NCI-H2227 (cell line): ENCODE measurements around the gene GAB4.
A peak's percentile ranks its signal among the peaks of the same experiment; 100 is the strongest.
"Not testable (repeated sequence)": the region's sequence is repeated elsewhere in the genome, so short reads cannot be mapped to it uniquely, and the experiment has no call there.

ENCODE experiments used
- DNase-seq: peaks from one replicate; lab custom pipeline; 2025; ENCODE audit not compliant: unreplicated experiment; lab: John Stamatoyannopoulos, UW

GAB4 gene

DNA sequence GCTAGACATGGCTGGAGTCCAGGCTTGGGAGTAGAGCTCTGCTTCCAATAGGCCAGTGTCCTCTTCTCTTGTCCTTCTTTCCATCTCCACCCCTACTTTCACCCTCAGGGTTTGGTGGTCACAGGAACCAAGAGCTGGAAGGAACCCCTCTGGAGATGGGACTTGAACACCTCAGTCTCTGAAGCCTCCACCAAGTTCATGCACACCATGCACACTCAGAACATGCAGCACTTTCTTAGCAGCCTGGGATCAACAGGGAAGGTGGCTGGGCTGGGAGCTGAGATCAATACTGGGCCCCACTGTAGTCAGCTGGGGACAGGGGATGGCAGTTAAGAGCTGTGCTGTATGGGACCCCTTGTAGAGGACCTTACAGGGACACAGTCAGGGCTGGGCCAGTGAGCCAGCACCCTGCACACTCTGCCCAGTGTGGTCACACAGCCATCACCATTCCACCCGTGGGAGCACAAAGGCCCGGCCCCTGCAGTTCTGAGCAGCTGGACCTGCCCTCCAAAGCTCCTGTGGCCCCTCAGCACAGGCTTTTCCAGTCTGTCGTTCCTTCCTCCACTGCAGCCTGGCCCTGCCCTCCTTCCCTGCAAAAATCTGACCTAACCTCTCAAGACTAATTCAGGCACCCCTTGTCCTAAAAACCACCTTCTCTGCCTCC is 47.7 kb downstream of the GAB4 start:
- no peak for DNase-seq

DNA sequence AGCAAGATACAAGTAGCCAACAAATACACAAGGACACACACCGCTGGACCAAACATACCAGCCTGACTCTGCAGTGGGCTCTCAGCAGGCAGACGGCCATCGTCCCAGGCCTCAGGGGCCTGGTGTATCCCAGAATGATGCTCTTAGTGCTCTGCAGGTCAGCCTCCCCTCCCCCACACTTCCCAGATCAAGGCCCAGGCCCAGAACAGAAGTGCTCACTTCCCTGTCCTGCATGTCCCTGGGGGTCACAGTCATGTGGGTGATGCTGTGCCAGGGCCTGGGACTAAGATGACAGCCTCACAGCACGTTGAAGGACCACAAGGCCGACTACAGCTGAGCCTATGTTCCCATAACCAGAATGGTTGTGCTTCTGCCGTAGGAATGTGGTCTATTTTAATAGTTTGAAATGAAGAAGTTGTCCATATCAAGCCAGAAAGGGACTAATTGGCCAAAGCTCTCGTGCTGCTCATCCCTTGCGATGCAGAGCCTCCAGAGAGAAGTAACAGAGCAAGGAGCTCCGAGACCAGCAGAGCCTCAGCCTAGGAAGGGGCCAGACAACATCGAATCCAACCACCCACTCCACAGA is 48.6 kb downstream of the GAB4 start:
- no peak for DNase-seq

- no peak for DNase-seq
Measured at GRCh38 chr22:16958475-16958874, 49.5 kb downstream of the GAB4 start.

GRCh38 chr22:16957781-16958180 is 50.2 kb downstream of the GAB4 start:
- no peak for DNase-seq

- no peak for DNase-seq
Measured at GRCh38 chr22:16956290-16956689, 51.7 kb downstream of the GAB4 start.

DNA sequence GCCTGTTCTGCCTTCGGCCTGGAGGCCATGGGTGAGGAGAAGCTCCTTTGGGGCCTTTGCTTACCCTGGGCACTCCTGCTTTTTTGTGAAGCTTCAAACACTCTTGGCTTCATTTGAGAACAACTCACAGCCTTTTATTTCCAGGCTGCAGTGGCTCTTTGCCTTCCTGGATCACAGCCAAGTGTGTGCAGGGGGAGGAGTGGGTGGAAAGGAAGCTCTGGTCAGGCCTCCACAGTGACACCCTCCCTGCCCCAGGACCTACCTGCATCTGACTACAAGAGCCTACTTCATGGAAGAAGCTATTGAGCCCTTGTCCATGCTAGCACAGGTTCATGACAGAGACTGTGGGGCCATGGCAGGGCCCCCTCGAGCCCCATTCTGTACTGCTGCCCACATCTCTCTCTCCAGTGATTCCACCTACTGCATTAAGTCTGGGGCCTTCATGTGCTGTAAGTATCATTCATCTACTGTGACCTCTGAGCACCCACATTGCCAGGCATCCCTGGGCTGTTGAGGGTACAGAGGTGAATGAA is 52.3 kb downstream of the GAB4 start:
- DNase-seq: peak; percentile 22

DNA sequence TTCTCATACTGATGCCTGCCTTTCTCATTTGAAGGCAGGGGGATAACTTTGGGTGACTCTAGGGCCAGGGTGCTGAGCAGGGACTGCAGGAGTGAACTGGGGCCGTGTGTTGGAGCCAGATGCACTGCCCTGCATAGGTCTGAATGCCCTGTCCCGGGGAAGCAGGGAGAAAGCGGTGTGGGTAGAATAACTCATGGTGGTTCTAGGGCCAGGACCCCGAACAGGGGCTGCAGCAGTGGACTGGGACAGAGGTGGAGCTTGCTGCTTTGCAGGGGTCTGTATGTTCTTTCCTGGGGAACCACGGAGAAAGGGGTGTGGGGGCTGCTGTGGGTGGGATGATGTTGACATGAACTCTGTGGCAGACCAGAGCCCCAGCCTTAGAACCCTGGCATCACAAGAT is 52.9 kb downstream of the GAB4 start:
- no peak for DNase-seq

DNA sequence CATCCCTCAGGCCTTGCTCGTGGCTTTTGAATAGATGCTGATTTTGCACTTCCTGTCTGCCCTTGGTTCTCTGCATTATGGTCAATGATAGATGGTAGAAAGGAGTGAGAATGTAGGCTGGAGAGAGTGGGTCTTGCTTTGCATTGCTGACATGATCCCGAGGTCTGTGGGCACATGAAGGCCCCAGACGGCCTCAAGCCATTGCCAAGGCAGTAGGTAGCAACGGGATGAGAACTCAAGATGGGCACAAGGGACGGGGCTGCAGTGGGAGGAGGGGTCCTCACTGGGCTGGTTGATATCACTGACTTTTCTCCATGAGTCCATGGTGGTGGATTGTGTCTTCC is 54.0 kb downstream of the GAB4 start:
- DNase-seq: no peak

- DNase-seq: no peak
Measured at GRCh38 chr22:16953206-16954059, 54.6 kb downstream of the GAB4 start.

GRCh38 chr22:16949561-16949960 is 58.5 kb downstream of the GAB4 start:
- no peak for DNase-seq

DNA sequence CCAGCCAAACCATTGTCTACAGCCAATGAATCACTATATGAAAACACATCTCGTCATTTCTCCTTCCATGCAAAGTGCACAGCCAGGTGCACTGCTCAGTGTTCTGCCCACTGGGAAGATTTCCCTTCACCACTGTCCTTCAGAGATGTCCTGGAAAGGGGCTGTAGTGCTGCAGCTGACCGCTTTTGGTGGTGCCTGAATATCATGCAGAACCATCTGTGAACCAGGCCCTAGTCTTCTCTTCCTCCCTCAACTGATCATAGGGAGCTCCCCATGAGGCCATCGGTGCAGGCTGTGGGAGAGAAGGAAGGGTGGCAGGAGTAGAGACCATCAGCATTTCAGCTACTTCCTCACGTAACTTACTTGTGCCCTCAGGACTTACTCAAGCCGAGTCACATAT is 70.2 kb downstream of the GAB4 start:
- DNase-seq: no peak

GRCh38 chr22:16937209-16937608 is 70.8 kb downstream of the GAB4 start:
- not testable (repeated sequence) for DNase-seq

DNA sequence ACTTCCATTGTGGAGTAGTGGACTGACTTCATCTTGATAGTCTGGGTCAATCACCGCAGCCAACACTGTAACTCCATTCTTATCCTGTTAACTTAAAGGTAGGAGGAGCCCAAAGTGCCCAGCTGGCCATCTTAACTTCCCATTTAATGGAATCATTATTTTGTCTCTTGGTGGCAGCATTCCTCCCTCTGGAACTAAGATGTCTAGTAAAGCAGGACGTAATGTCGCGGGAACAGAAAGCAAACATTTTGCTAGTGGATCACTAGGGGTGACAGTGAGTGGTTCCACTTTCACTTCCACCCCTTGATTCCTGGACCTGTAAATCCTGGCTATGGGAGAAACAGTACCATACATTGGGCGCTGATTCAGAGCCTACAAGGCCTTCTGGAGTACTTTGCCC is 71.4 kb downstream of the GAB4 start:
- DNase-seq: no peak

DNA sequence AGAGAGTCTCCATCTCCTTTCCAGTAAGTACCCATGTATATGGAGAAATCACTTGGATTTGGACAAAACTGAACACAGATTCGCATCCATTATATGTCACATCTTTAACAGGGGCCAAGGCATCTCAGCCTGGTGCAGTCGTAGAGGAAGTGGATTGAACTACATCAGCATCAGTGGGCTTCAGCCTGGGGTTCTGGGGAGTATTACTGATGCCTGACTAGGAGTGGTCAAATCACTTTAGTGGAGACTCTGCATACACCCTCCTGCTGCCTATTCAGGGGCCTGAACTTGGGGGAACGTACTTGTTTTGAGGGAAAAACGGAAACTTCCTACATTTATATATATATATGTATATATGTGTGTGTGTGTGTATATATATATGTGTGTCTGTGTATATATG is 72.8 kb downstream of the GAB4 start:
- DNase-seq: no peak

DNA sequence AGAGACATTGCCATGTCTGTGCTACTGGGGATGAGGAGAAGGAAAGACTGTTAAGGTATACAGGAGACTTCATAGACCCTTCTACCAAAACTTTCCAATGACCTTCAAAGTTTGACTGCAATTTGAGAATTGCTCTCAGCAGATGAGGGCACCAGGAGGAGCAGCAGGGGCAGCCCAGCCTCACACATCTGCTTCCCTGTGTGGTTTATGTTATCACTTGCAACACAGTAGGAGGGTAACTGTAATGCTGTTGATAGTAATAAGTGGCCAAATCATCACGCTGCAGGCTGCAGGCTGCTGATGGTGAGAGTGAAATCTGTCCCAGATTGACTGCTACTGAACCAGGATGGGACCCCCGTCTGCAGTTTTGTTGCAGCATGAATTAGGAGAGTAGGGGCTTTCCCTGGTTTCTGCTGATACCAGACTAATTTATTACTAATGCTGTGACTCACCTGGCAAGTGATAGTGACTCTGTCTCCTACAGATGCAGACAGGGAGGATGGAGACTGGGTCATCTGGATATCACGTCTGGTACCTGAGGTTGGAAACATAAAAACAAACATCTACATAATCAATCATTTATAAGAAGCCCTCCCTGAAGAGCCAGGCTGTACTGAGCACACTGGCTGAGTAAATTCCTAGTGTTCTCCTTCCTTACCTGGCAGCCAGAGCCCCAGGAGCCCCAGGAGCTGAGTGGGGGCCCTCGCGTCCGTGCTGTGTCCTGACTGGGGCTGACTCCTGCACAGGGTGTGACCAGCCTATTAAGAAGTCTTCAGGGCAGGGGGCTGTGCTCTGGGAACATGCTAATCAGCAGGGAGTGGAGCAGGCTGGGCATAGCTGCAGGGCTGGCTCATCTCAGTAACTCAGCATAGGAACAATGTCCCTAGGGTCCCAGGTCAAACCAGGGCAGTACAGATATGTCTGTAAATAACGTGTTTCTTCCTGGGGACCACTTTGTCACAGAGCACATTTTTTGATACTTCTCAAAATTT is 74.4 kb downstream of the GAB4 start:
- no peak for DNase-seq

- no peak for DNase-seq
Measured at GRCh38 chr22:16932577-16932976, 75.4 kb downstream of the GAB4 start.

DNA sequence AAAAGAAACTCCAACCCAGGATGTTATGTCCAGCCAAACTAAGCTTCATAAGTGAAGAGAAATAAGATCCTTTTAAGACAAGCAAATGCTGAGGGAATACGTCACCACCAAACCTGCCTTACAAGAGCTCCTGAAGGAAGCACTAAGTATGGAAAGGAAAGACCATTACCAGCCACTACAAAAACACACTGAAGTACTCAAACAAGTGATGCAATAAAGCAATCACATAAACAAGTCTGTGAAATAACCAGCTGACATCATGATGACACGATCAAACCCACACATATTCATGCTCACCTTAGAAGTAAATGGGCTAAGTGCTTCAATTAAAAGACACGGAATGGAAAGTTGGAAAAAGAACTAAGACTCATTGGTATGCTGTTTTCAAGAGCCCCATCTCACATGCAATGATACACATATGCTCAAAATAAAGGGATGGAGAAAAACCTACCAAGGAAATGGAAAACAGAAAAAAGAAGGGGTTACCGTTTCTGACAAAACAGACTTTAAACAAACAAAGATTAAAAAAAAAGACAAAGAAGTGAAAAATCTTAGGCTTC is 82.5 kb downstream of the GAB4 start:
- no peak for DNase-seq

DNA sequence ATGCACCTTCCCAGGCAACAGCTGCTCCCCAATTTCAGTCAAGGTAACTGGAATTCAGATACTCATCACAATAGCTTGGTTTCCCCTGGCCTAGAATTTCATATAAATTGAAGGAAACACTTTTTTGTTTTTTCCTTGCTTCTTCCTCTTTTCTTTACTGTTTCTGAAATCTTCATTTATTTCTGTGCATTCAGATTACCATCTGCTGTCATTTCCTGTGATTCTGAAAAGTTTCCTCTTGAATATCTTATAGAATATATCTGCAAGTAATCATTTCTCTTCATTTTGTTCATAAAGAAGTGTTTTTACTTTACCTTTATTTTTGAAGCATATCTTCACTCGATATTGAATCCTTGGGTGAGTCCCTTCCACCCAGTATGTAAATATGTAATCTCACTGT is 85.3 kb downstream of the GAB4 start:
- DNase-seq: no peak

DNA sequence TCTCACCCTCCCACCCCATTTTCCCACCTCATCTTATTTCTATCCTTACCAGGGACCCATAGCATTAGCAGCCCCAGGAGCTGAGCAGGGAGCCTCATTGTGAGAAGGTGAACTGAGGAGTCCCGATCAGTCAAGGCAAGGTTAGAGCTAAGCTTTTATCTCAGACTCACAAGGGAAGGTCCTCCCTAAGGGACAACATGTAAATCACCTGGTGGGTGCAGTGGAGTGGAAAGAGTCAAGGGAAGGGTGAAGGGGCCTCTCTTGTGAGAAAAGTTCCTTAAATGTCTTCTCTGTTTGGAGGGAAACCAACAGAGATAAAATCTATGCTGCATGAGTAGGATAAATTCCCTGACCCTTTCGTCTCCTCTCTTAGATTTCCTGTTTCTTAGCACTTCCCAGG is 85.9 kb downstream of the GAB4 start:
- no peak for DNase-seq

DNA sequence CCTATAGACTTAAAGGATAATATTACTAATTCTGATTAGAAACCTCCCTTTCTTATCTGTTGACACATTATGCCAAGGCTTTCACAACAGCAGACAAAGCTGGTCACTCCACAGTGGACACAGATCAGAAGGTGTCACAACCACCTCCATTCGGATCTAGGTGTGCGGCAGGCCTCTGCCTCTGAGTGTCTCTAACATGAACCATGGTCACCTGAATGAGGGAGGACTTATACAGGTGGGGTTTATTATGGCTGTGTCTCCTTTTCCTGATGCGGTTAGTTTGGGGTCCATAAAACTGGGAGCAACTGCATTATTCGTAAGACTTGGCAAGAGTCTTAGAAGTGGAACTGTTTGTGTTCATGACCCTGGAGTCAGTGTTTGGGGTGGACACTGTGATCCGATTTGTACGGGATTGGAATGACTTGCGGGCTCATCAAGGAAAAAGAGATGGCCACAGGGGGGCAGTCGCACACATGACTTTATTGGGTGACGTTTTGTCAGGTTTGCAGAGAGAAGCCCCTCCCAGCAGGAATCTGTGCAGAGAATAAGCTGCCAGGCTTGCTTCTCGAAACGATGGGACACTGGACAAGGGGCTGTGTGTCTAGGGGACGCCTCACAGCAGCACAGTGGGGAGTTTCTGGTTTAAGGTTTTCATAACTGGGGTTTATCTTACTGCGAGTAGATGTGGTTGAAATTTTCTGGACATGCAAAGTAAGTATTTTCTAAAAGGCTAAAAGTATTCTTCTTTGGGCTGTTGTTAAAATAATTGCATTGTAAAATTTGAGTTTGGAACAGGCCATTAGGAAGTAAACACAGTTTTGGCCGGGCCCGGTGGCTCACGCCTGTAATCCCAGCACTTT is 90.6 kb downstream of the GAB4 start:
- DNase-seq: peak; percentile 82
